ENCODE results near the gene BEND2.

Gene BEND2

GRCh38 chrX:18206657-18207056 is 14.0 kb downstream of the BEND2 start:
- DNase-seq (ENCODE audit: low read depth): no peak
- no peak for TF ChIP-seq CTCF (IDR thresholded peaks at IDR 0.05; ENCODE audit: low read depth, low read length, missing control alignments)
- no peak overlapping the region for H3K4me3 ChIP-seq (ENCODE audit: low read depth, low read length)

GRCh38 chrX:18203631-18204030 is 17.1 kb downstream of the BEND2 start:
- no peak overlapping the region for H3K4me3 ChIP-seq (ENCODE audit: low read depth, low read length)
- TF ChIP-seq CTCF (IDR thresholded peaks at IDR 0.05; ENCODE audit: low read depth, low read length, missing control alignments): no peak
- DNase-seq (ENCODE audit: low read depth): no peak

- no peak for DNase-seq (ENCODE audit: low read depth)
- no peak overlapping the region for H3K4me3 ChIP-seq (ENCODE audit: low read depth, low read length)
Observed at GRCh38 chrX:18194688-18195087, 26.0 kb downstream of the BEND2 start.

GRCh38 chrX:18179446-18179845 is 41.2 kb downstream of the BEND2 start:
- TF ChIP-seq CTCF (IDR thresholded peaks at IDR 0.05; ENCODE audit: low read depth, low read length, missing control alignments): no peak
- no peak for DNase-seq (ENCODE audit: low read depth)
- H3K4me3 ChIP-seq (ENCODE audit: low read depth, low read length): no peak overlapping the region

More at GRCh38 chrX:18194688-18195087, 26.0 kb downstream of the BEND2 start:
- TF ChIP-seq CTCF (IDR thresholded peaks at IDR 0.05; ENCODE audit: low read depth, low read length, missing control alignments): no peak

- no peak for TF ChIP-seq CTCF (IDR thresholded peaks at IDR 0.05; ENCODE audit: low read depth, low read length, missing control alignments)
Observed at GRCh38 chrX:18174971-18175370, 45.7 kb downstream of the BEND2 start.

GRCh38 chrX:18174209-18174608 is 46.5 kb downstream of the BEND2 start:
- TF ChIP-seq CTCF (IDR thresholded peaks at IDR 0.05; ENCODE audit: low read depth, low read length, missing control alignments): no peak
- DNase-seq (ENCODE audit: low read depth): no peak
- no peak overlapping the region for H3K4me3 ChIP-seq (ENCODE audit: low read depth, low read length)

More at GRCh38 chrX:18174971-18175370, 45.7 kb downstream of the BEND2 start:
- no peak for DNase-seq (ENCODE audit: low read depth)
- no peak overlapping the region for H3K4me3 ChIP-seq (ENCODE audit: low read depth, low read length)

- no peak overlapping the region for H3K4me3 ChIP-seq (ENCODE audit: low read depth, low read length)
- DNase-seq (ENCODE audit: low read depth): no peak
- no peak for TF ChIP-seq CTCF (IDR thresholded peaks at IDR 0.05; ENCODE audit: low read depth, low read length, missing control alignments)
Observed at GRCh38 chrX:18173494-18174180, 47.0 kb downstream of the BEND2 start.
